Breast epithelium (tissue), 4 donors: ENCODE measurements around the gene RSPH3. TPM values are rescaled to one million over a fixed set of nuclear protein-coding genes. Genes with fewer than 3 reads are reported as not detected.

Experiments
- DNase-seq, 2 donors: peaks; one replicate each; pipeline ENCODE4 v3.0.0-alpha.2; 2019; ENCODE audit warnings: low spot score in 2 of 2
- H3K27ac ChIP-seq, 2 donors: fragments of 200-600 bp; sonication (generic) in 1 of 2; one replicate each; pipeline ENCODE4 v1.5.1; 2016 to 2019; ENCODE audit warnings: mild to moderate bottlenecking in 1 of 2
- H3K27me3 ChIP-seq, 2 donors: fragments of 200-600 bp; sonication (generic) in 1 of 2; one replicate each; pipeline versions ENCODE4 v1.5.1 to v1.6.0; 2017 to 2019; ENCODE audit warnings: control low read depth in 1 of 2, mild to moderate bottlenecking in 1 of 2
- H3K36me3 ChIP-seq: fragments of 200-600 bp; one replicate; pipeline ENCODE4 v1.5.1; 2019
- H3K4me1 ChIP-seq, 2 donors: fragments of 200-600 bp; sonication (generic); one replicate each; pipeline ENCODE4 v1.5.1; 2016 to 2019; ENCODE audit warnings: control low read depth in 1 of 2
- H3K4me3 ChIP-seq, 3 donors: fragments of 200-600 bp; sonication (generic); 1 replicate in 2 of 3; 2 replicates in 1 of 3; pipeline ENCODE4 v1.5.1; 2016 to 2019; ENCODE audit warnings: mild to moderate bottlenecking in 3 of 3, moderate library complexity in 2 of 3
- H3K9me3 ChIP-seq, 2 donors: fragments of 200-600 bp; sonication (generic) in 1 of 2; one replicate each; pipeline ENCODE4 v1.5.1; 2016 to 2019; ENCODE audit warnings: control low read depth in 1 of 2
- CTCF ChIP-seq, 3 donors: fragments of 450-650 bp; IDR thresholded peaks; one replicate each; pipeline ENCODE4 v1.5.1; 2016 to 2017; ENCODE audit warnings: antibody characterized with exemption in 3 of 3, mild to moderate bottlenecking in 3 of 3, moderate library complexity in 3 of 3
- POLR2A ChIP-seq: fragments of 450-650 bp; IDR thresholded peaks from one replicate; pipeline ENCODE4 v1.6.1; 2016; ENCODE audit warnings: antibody characterized with exemption, mild to moderate bottlenecking, moderate library complexity
- POLR2AphosphoS5 ChIP-seq, 3 donors: sonication (generic); formaldehyde crosslinking; IDR thresholded peaks; one replicate each; pipeline ENCODE4 v1.6.1; 2017; ENCODE audit warnings: antibody characterized with exemption in 3 of 3
- intact Hi-C: fragments of 100-400 bp; cut with DNase I; formaldehyde crosslinking; loops from one replicate; pipeline ENCODE4 v1.15.1; 2023; ENCODE audit warnings: low total_unique reads
- total RNA-seq, 3 donors: library from RNA; depleted of rRNA; stranded (reverse); fragments of >200 nt; gene quantifications; one replicate each; pipeline ENCODE4 v1.1.0, GENCODE V29; 2016

The RSPH3 gene
- total RNA-seq, 3 donors from 2014 or later, result 9.4 to 14.9 (median 9.5) TPM

GRCh38 chr6:159004592-159004991 lies 4.6 kb upstream of the RSPH3 start:
- intact Hi-C loops, result no loop called here
- Histone ChIP-seq H3K9me3 (no peaks in the 10 kb centered on the region), H3K27me3 (no peaks in the 10 kb centered on the region), H3K4me1 (no peaks in the 10 kb centered on the region), H3K36me3 (no peaks in the 10 kb centered on the region), H3K4me3 (no peak overlapping the region), H3K27ac (no peak overlapping the region)
- no peak for DNase-seq
- TF ChIP-seq POLR2AphosphoS5 (IDR thresholded peaks at IDR 0.05), result no peak
- no peak for TF ChIP-seq CTCF (IDR thresholded peaks at IDR 0.05)
- TF ChIP-seq POLR2A, result no peak

GRCh38 chr6:159002432-159003155 lies 2.6 kb upstream of the RSPH3 start:
- no peak for TF ChIP-seq POLR2AphosphoS5 (IDR thresholded peaks at IDR 0.05)
- no peak for TF ChIP-seq CTCF (IDR thresholded peaks at IDR 0.05)
- no peak for TF ChIP-seq POLR2A
- Histone ChIP-seq H3K36me3 (no peaks in the 10 kb centered on the region), H3K4me3 (no peak overlapping the region), H3K4me1 (no peaks in the 10 kb centered on the region), H3K9me3 (no peaks in the 10 kb centered on the region), H3K27me3 (no peaks in the 10 kb centered on the region), H3K27ac (no peak overlapping the region)
- intact Hi-C loops, result no loop called here
- DNase-seq, result no peak

- H3K4me3 ChIP-seq, result peak overlapping the region; percentile 79 to 84 (median 81)
- TF ChIP-seq POLR2AphosphoS5 (IDR thresholded peaks at IDR 0.05) (no peak), CTCF (IDR thresholded peaks at IDR 0.05) (no peak), POLR2A (no peak)
- H3K27ac ChIP-seq, result peak overlapping the region; percentile 87 to 88
- H3K36me3 ChIP-seq, result no peaks in the 10 kb centered on the region
- intact Hi-C loops, result loop anchor here (5.0 kb wide), 1 partner anchor 623 kb away; no protein-coding TSS in a partner anchor
- H3K27me3 ChIP-seq, result no peaks in the 10 kb centered on the region
- DNase-seq, result peak; percentile 34 to 60
- no peaks in the 10 kb centered on the region for H3K4me1 ChIP-seq
- no peaks in the 10 kb centered on the region for H3K9me3 ChIP-seq
Observed at GRCh38 chr6:158999154-158999665, 792 bp downstream of the RSPH3 start.

- no peak for DNase-seq
- H3K27me3 ChIP-seq, result no peaks in the 10 kb centered on the region
- H3K9me3 ChIP-seq, result no peaks in the 10 kb centered on the region
- TF ChIP-seq POLR2AphosphoS5 (IDR thresholded peaks at IDR 0.05) (no peak), POLR2A (no peak), CTCF (IDR thresholded peaks at IDR 0.05) (no peak)
- H3K36me3 ChIP-seq, result no peaks in the 10 kb centered on the region
- no peak overlapping the region for H3K27ac ChIP-seq
- H3K4me3 ChIP-seq, result no peak overlapping the region
- H3K4me1 ChIP-seq, result no peaks in the 10 kb centered on the region
- intact Hi-C loops, result loop anchor here (5.0 kb wide), 1 partner anchor 625 kb away; no protein-coding TSS in a partner anchor
Observed at GRCh38 chr6:158996856-158997255, 3.1 kb downstream of the RSPH3 start.

- peaks cover 0 to 5% of the 10 kb centered on the region in 2 donors for H3K9me3 ChIP-seq
- TF ChIP-seq POLR2A (no peak), CTCF (IDR thresholded peaks at IDR 0.05) (no peak), POLR2AphosphoS5 (IDR thresholded peaks at IDR 0.05) (no peak)
- intact Hi-C loops, result no loop called here
- H3K27me3 ChIP-seq, result no peaks in the 10 kb centered on the region
- no peaks in the 10 kb centered on the region for H3K36me3 ChIP-seq
- no peak for DNase-seq
- no peak overlapping the region for H3K27ac ChIP-seq
- H3K4me1 ChIP-seq, result no peaks in the 10 kb centered on the region
- no peak overlapping the region for H3K4me3 ChIP-seq
Observed at GRCh38 chr6:158993639-158994038, 6.4 kb downstream of the RSPH3 start.
